Activated CD8-positive, alpha-beta T cell treated with anti-CD3 and anti-CD28 coated beads, Interleukin-2, amount 10 ng/mL, durations not matched to agents 7 days and 5 days (primary cell): ENCODE measurements around the gene GPR176. TPM values are rescaled to one million over a fixed set of nuclear protein-coding genes. Genes with fewer than 3 reads are reported as not detected.

Experiments used
- ATAC-seq: fragments of 150-1000 bp; cut with Tn5 transposase; one replicate; pipeline ENCODE4 v1.10.0; 2021; ENCODE audit warnings: moderate library complexity
- CTCF ChIA-PET: fragments of 350-600 bp; sonication (Branson Sonifier 250); formaldehyde crosslinking; loops from one replicate; lab custom pipeline; 2021; ENCODE audit warnings: antibody characterized with exemption; lab: Charles Lee
- POLR2A ChIA-PET: fragments of 350-600 bp; sonication (Branson Sonifier 250); formaldehyde crosslinking; loops from one replicate; lab custom pipeline; 2021; ENCODE audit warnings: antibody characterized with exemption; lab: Charles Lee
- DNase-seq: peaks from one replicate; pipeline ENCODE4 v3.0.0-alpha.2; 2020
- H3K27ac Mint-ChIP-seq: one replicate; pipeline ENCODE4 v1.8.0; 2021; ENCODE audit warnings: mild to moderate bottlenecking, mixed read lengths
- H3K27me3 Mint-ChIP-seq: one replicate; pipeline ENCODE4 v1.8.0; 2021; ENCODE audit warnings: low read depth, mixed read lengths
- H3K36me3 Mint-ChIP-seq: one replicate; pipeline ENCODE4 v1.8.0; 2021; ENCODE audit warnings: low read depth, mixed read lengths
- H3K4me1 Mint-ChIP-seq: one replicate; pipeline ENCODE4 v1.8.0; 2021; ENCODE audit warnings: low read depth, mixed read lengths
- H3K4me3 Mint-ChIP-seq: one replicate; pipeline ENCODE4 v1.8.0; 2021; ENCODE audit warnings: mild to moderate bottlenecking, mixed read lengths
- H3K9me3 Mint-ChIP-seq: one replicate; pipeline ENCODE4 v1.8.0; 2022; ENCODE audit warnings: mixed read lengths; ENCODE audit not compliant: insufficient read depth
- total RNA-seq, 2 experiments: library from RNA; stranded (reverse); gene quantifications; one replicate each; pipeline ENCODE4 v1.2.3, GENCODE V29; 2021

The GPR176 gene
- total RNA-seq, 2 experiments from 2014 or later: not detected

GRCh38 chr15:39888809-39889208, 31.3 kb downstream of the GPR176 start:
- ATAC-seq (no peak), DNase-seq (no peak)
- ChIA-PET POLR2A (interaction anchor here (0.7 kb wide), 1 partner anchor 18 kb away, joined by 3 read pairs; no protein-coding TSS in a partner anchor), CTCF (interaction anchor here (1.2 to 1.7 kb wide), 3 partner anchors 130 to 421 kb away, joined by 3 to 4 read pairs (median 3); no protein-coding TSS in a partner anchor)
- Mint-ChIP-seq H3K9me3 (no peaks in the 10 kb centered on the region), H3K4me1 (no peaks in the 10 kb centered on the region), H3K27me3 (peaks cover 16% of the 10 kb centered on the region), H3K4me3 (no peak overlapping the region), H3K27ac (no peak overlapping the region), H3K36me3 (no peaks in the 10 kb centered on the region)

- H3K4me1 Mint-ChIP-seq: no peaks in the 10 kb centered on the region
- no peaks in the 10 kb centered on the region for H3K9me3 Mint-ChIP-seq
- peaks cover 19% of the 10 kb centered on the region for H3K27me3 Mint-ChIP-seq
- DNase-seq (no peak), ATAC-seq (no peak)
- no peak overlapping the region for H3K27ac Mint-ChIP-seq
- H3K4me3 Mint-ChIP-seq: no peak overlapping the region
- ChIA-PET CTCF (interaction anchor here (0.9 to 1.7 kb wide), 8 partner anchors 10 to 421 kb away, joined by 3 to 5 read pairs (median 4); no protein-coding TSS in a partner anchor), POLR2A (interaction anchor here (0.6 to 0.7 kb wide), 2 partner anchors 19 to 218 kb away, joined by 3 read pairs; no protein-coding TSS in a partner anchor)
- H3K36me3 Mint-ChIP-seq: no peaks in the 10 kb centered on the region
These were observed 31.8 kb downstream of the GPR176 start for GRCh38 chr15:39888243-39888642.

GRCh38 chr15:39887832-39888231, 32.2 kb downstream of the GPR176 start:
- ChIA-PET CTCF (interaction anchor here (0.9 to 1.7 kb wide), 8 partner anchors 10 to 422 kb away, joined by 3 to 5 read pairs (median 4); no protein-coding TSS in a partner anchor), POLR2A (interaction anchor here (0.6 kb wide), 1 partner anchor 218 kb away, joined by 3 read pairs; no protein-coding TSS in a partner anchor)
- peaks cover 21% of the 10 kb centered on the region for H3K27me3 Mint-ChIP-seq
- H3K27ac Mint-ChIP-seq: no peak overlapping the region
- H3K36me3 Mint-ChIP-seq: no peaks in the 10 kb centered on the region
- H3K4me1 Mint-ChIP-seq: no peaks in the 10 kb centered on the region
- DNase-seq (no peak), ATAC-seq (no peak)
- no peak overlapping the region for H3K4me3 Mint-ChIP-seq
- H3K9me3 Mint-ChIP-seq: no peaks in the 10 kb centered on the region

- Mint-ChIP-seq H3K27me3 (peaks cover 25% of the 10 kb centered on the region), H3K9me3 (no peaks in the 10 kb centered on the region), H3K4me3 (no peak overlapping the region), H3K36me3 (no peaks in the 10 kb centered on the region), H3K4me1 (no peaks in the 10 kb centered on the region), H3K27ac (no peak overlapping the region)
- DNase-seq (no peak), ATAC-seq (no peak)
- POLR2A ChIA-PET: no interaction called here
- CTCF ChIA-PET: interaction anchor here (1.0 to 1.4 kb wide), 4 partner anchors 11 to 19 kb away, joined by 3 to 5 read pairs (median 4); no protein-coding TSS in a partner anchor
These were observed 32.9 kb downstream of the GPR176 start for GRCh38 chr15:39887211-39887610.

- DNase-seq (no peak), ATAC-seq (no peak)
- Mint-ChIP-seq H3K4me1 (no peaks in the 10 kb centered on the region), H3K27ac (no peak overlapping the region), H3K36me3 (no peaks in the 10 kb centered on the region), H3K4me3 (no peak overlapping the region), H3K9me3 (no peaks in the 10 kb centered on the region), H3K27me3 (peaks cover 26% of the 10 kb centered on the region)
- CTCF ChIA-PET: no interaction called here
- POLR2A ChIA-PET: no interaction called here
These were observed 33.6 kb downstream of the GPR176 start for GRCh38 chr15:39886418-39886817.

- H3K36me3 Mint-ChIP-seq: no peaks in the 10 kb centered on the region
- ATAC-seq (no peak), DNase-seq (no peak)
- ChIA-PET CTCF (no interaction called here), POLR2A (no interaction called here)
- H3K27ac Mint-ChIP-seq: no peak overlapping the region
- no peaks in the 10 kb centered on the region for H3K4me1 Mint-ChIP-seq
- no peak overlapping the region for H3K4me3 Mint-ChIP-seq
- H3K9me3 Mint-ChIP-seq: no peaks in the 10 kb centered on the region
- H3K27me3 Mint-ChIP-seq: peaks cover 26% of the 10 kb centered on the region
These were observed 34.8 kb downstream of the GPR176 start for GRCh38 chr15:39885099-39885777.

GRCh38 chr15:39884351-39884750, 35.7 kb downstream of the GPR176 start:
- Mint-ChIP-seq H3K27me3 (peaks cover 26% of the 10 kb centered on the region), H3K27ac (no peak overlapping the region), H3K36me3 (no peaks in the 10 kb centered on the region), H3K4me1 (no peaks in the 10 kb centered on the region), H3K4me3 (no peak overlapping the region), H3K9me3 (no peaks in the 10 kb centered on the region)
- no peak for DNase-seq
- ChIA-PET CTCF (no interaction called here), POLR2A (no interaction called here)
- ATAC-seq: no peak

GRCh38 chr15:39882602-39883001, 37.5 kb downstream of the GPR176 start:
- Mint-ChIP-seq H3K27ac (no peak overlapping the region), H3K9me3 (no peaks in the 10 kb centered on the region), H3K4me3 (no peak overlapping the region), H3K36me3 (no peaks in the 10 kb centered on the region), H3K4me1 (no peaks in the 10 kb centered on the region), H3K27me3 (peaks cover 21% of the 10 kb centered on the region)
- no peak for ATAC-seq
- POLR2A ChIA-PET: no interaction called here
- DNase-seq: no peak
- CTCF ChIA-PET: interaction anchor here (1.4 kb wide), 1 partner anchor 125 kb away, joined by 4 read pairs; no protein-coding TSS in a partner anchor

GRCh38 chr15:39881790-39882189, 38.3 kb downstream of the GPR176 start:
- CTCF ChIA-PET: interaction anchor here (1.4 kb wide), 1 partner anchor 124 kb away, joined by 4 read pairs; no protein-coding TSS in a partner anchor
- POLR2A ChIA-PET: no interaction called here
- H3K4me3 Mint-ChIP-seq: no peak overlapping the region

GRCh38 chr15:39880718-39881387, 39.2 kb downstream of the GPR176 start:
- DNase-seq (no peak), ATAC-seq (no peak)
- H3K36me3 Mint-ChIP-seq: no peaks in the 10 kb centered on the region
- H3K4me1 Mint-ChIP-seq: no peaks in the 10 kb centered on the region
- peaks cover 27% of the 10 kb centered on the region for H3K27me3 Mint-ChIP-seq
- ChIA-PET CTCF (no interaction called here), POLR2A (no interaction called here)
- H3K4me3 Mint-ChIP-seq: no peak overlapping the region
- no peaks in the 10 kb centered on the region for H3K9me3 Mint-ChIP-seq
- no peak overlapping the region for H3K27ac Mint-ChIP-seq

More at GRCh38 chr15:39881790-39882189, 38.3 kb downstream of the GPR176 start:
- DNase-seq (no peak), ATAC-seq (no peak)
- H3K27ac Mint-ChIP-seq: no peak overlapping the region
- no peaks in the 10 kb centered on the region for H3K36me3 Mint-ChIP-seq
- no peaks in the 10 kb centered on the region for H3K9me3 Mint-ChIP-seq
- no peaks in the 10 kb centered on the region for H3K4me1 Mint-ChIP-seq
- peaks cover 25% of the 10 kb centered on the region for H3K27me3 Mint-ChIP-seq

- H3K36me3 Mint-ChIP-seq: no peaks in the 10 kb centered on the region
- no peak overlapping the region for H3K27ac Mint-ChIP-seq
- ATAC-seq (no peak), DNase-seq (no peak)
- H3K4me1 Mint-ChIP-seq: no peaks in the 10 kb centered on the region
- H3K4me3 Mint-ChIP-seq: no peak overlapping the region
- POLR2A ChIA-PET: interaction anchor here (0.6 kb wide), 1 partner anchor 760 kb away, joined by 4 read pairs; no protein-coding TSS in a partner anchor
- H3K9me3 Mint-ChIP-seq: no peaks in the 10 kb centered on the region
- CTCF ChIA-PET: no interaction called here
- peaks cover 20% of the 10 kb centered on the region for H3K27me3 Mint-ChIP-seq
These were observed 41.7 kb downstream of the GPR176 start for GRCh38 chr15:39878406-39878785.
